CD4-positive, alpha-beta T cell treated with Interleukin-15 for 4 hours (primary cell): ENCODE results near the gene DYRK3.
"Not testable (repeated sequence)": the region's sequence is repeated elsewhere in the genome, so short reads cannot be mapped to it uniquely, and the experiment has no call there.

ENCODE experiments used
- DNase-seq: peaks from one replicate; pipeline ENCODE4 v3.0.0-alpha.2; 2020; ENCODE audit warnings: low spot score

The DYRK3 gene

DNA sequence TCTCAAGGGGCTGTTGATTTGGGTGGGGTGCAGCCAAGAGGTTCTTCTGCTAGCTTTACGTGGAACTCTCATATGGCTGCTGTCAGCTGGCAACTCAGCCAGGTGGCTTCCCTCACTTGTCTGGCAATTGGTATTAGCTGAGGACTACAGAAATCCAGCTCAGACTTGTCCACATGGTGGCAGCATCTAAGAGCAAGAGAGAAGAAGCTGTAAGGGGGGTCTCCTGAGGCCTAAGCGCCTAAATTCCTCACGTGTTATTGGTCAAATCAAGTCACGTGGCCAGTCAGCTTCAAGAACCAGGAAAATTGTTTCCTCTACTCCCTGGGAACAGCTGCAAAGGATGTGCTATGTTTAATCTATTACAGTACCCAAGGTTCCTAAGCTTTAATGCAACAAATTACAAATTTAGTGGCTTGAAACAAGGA, 4.2 kb upstream of the DYRK3 start:
- DNase-seq, result no peak

DNA sequence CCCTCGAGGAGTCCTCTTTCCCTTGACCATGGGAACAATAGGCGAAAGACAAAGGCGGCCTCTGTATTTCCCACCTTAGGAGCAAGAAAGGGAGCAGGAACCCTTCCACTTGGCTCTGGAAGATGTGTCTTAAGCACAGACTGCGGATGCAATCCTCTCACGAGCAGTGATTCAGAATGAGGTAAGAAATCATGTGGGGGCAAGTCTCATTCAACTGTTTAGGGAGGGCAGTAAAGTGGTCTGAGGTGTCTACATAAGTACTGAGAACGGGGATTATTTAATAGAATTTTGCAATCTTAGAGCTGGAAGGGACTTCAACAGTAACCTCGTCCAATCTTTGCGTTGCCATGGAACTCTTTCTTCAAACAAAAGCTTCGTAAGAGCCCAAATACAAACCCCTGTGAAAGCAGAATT, 1.6 kb upstream of the DYRK3 start:
- no peak for DNase-seq

DNA sequence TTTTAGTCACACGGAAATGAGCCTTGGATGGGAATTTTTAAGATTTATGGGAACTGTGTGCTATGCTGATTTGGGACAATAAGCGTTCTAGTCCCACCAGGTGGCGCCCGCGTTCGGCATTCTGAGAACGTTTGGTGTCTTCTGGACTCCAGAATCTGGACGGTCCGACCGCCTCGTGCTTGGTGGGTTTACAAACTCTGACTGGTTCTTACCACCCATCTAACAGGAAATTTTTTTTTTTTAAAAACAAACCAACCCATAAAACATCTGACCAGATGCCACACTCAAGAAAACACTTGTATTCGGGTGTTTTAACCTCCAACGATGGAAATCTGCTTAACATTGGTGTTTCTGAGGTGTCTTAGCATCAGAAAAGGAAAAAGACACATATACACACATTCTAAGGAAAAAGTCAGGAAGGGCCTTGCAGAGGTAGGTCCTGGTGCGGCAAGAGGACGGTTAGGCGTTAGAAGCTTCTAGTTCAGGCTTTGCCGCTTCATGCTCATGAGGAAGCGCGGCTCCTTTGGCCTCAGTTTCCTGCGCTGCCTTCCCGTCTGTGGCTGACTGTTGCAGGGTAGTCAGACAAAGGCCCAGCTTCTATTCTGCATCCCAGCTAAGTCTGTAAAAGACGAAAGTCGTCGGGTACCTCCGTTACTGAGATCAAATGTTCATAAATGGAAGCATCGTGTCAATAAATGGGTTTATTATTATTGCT, 814 bp upstream of the DYRK3 start:
- peak; percentile 72 for DNase-seq

DNA sequence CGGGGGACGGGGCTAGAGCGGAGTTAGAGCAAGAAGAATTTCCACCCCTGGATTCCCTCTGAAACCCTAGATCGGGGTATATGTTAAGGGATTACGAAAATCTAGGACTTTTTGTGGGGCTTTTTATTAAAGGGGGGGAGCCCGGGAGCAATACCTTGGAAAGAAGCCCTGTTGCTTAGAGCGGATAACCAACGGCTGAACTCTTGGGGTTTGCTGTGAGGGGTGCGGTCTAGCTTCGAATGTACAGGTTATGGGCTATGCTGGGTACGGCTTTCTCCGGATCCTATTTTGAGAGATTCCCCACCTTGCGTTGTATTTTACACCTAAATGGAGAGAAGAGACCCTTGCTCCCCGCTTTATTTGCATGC, 626 bp downstream of the DYRK3 start:
- DNase-seq, result no peak

DNA sequence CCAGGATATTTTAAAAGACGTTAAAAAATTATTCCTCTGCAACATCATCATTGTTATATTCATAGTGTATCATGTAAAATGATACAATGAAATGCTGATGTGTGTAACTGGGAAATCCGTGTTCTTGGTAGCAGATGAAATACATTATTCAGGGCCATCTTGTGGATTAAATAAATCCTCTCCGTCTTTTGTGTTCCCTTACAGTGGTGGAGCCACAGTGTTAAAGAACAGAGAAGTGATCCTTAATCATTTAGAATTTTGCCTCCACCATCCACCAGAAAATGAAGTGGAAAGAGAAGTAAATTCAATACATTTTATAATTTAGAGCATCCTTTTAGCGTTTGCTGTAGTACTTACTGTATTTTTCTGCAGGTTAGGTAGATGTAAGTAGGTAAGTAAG, 1.3 kb downstream of the DYRK3 start:
- DNase-seq, result no peak

DNA sequence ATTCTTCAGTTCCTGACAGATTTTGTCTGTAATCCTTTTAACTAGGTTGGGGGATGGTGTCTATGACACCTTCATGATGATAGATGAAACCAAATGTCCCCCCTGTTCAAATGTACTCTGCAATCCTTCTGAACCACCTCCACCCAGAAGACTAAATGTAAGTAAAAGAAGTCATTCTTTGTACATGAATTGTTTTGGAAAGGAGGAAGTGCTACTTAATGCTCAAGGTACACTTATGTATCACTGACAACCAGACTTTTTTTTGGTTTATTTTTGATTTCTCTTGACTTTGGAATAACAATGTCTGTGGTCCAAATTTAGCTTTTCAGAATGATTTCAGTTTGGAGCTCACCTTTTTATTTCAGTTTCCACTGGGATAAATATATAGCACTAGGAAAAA, 2.3 kb downstream of the DYRK3 start:
- DNase-seq, result no peak

DNA sequence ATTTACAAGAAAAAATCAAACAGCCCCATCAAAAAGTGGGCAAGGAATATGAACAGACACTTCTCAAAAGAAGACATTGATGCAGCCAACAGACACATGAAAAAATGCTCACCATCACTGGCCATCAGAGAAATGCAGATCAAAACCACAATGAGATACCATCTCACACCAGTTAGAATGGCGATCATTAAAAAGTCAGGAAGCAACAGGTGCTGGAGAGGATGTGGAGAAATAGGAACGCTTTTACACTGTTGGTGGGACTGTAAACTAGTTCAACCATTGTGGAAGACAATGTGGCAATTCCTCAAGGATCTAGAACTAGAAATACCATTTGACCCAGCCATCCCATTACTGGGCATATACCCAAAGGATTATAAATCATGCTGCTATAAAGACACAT, 6.7 kb downstream of the DYRK3 start:
- DNase-seq, result not testable (repeated sequence)

DNA sequence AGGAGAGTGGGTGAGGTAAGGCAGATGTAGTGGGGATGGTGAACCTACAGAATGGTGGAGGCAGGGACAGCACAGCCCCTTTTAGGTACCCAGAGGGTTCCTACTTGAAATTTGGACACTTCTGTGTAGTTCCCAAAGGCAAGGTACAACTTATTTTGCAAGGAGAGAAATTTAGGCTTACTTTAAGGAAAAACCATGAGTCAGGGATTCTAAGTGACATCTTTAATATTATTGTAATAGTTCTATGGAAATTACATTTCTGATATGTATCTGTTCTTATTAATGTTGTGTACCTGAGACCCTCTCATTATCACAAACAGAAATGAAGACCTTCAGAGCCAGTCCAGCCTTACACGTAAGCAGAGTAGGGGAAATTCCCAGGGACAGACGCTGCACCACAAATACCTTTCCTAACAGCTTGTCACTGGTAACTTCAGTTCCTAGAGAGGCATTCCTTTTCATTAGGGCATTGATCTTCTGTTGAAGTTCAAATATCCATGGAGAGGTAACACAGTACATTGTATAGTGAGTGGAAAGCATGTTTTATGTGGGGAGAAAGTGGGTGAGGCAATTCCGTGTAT, 7.9 kb downstream of the DYRK3 start:
- no peak for DNase-seq

DNA sequence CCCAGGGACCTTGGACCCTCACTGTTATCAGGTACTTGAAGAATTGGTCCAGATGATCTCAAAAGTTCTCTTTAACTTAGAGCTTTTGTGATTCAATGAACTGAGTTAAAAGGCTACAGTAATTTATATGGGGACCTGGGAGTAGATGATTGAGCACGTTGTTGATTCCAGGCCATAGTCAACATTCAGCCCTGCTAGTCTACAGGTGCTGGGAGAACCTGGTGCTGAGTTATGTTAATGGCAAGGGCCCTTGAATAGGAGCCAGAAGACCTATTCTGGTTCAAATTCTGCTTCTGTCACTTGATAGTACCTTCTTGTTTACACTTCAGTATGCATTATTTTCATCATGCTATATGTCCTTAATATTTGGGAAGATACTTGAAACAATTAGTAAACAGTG, 11.2 kb downstream of the DYRK3 start:
- no peak for DNase-seq

DNA sequence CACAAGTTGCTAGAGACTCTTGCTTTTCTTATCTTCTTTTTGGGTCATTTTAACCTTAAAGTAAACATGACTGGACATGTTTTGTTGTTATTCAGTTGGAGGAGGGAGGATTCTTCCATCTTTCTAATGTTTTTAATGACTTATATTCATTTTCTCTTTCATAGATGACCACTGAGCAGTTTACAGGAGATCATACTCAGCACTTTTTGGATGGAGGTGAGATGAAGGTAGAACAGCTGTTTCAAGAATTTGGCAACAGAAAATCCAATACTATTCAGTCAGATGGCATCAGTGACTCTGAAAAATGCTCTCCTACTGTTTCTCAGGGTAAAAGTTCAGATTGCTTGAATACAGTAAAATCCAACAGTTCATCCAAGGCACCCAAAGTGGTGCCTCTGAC, 11.9 kb downstream of the DYRK3 start:
- no peak for DNase-seq

DNA sequence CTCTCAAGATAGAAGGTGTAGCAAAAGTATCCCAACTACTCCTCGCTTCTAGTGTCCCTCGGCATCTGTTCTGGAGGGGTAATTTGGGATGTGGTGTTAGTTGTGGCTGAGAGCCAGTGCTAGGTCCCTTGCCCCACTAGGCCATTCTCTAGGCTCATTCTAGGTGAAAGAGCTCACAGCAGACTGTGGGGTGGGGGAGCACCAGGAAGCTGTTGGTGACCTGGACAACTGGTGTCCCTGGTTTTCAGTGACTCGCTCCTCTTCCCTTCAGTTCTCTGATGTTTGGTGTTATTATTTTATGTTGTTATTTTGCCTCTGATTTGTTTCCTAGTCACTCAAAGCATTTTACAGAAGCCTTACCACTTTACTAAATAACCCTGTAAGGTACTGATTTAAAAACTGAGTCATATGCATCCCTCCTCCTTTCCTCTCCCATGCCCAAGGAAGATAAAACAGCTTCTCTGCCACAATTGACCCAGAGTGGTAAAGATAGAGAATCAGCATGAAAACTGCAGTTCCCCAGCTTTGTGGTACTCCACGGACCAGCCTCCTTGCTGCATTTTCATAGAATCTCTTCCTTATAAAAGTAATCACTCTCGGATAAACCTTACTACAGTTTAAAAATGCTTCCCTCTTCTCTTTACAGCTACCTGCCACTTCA, 14.1 kb downstream of the DYRK3 start:
- no peak for DNase-seq

DNA sequence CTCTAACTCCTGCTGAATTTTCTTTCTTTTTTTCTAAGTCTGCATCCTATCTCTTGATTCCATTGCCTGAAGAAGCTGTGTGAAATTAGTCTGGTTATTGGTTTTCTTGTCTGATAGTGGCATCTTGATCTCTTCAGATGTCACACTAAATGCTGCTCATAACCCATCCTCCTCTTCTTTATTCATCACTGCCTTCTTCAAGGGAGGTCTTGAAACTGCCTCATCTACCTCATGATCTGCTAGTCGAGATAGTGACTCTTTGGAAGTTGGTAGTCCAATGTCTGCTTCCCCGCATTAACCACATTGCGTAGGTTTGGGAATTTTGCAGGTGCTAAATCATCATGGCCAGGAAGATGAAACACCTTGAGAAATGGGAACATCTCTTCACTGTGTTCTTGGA, 15.7 kb downstream of the DYRK3 start:
- no peak for DNase-seq

DNA sequence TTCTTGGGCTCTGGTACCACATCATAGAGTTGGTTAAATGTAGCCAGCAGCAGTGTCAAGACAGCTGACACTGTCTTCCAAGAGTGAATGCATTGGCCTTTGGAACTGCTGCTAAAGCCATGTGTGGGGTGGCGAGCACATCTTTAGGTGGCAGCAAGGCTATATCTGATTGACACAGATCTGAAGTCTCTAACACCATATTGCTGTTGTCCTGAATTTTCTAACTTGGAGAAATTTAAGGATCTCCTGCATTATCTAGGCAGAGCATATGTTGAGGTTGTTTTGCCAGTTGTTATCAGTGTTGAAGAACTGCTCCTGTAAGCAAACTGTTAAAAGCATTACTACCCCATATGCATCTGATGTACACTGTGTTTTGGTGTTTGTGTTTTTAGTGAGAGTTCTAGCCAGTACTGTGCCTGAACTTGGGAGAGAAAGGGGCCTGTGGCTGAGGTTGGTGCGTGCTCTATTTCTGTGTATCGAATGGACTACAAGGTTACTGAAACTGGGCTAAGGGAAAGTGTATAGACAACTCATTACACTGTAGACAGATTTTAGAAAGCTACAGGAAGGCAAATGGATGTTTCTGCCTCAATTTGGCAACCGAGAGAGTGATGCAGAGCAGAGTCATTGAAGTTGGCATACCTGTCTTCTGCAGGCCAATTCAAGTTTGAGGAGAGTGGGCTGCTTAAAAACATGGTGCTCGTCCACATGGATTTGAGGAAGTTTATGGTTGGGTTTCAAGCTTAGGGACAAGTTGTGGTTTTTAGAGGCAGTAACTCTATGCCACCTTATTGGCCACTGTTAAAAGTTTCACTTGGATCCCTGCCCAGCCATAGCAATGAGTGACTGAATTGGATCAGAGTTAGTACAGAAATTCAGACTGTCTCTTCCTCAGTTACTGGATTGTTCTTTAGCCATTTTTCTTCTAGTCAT, 16.9 kb downstream of the DYRK3 start:
- no peak for DNase-seq

DNA sequence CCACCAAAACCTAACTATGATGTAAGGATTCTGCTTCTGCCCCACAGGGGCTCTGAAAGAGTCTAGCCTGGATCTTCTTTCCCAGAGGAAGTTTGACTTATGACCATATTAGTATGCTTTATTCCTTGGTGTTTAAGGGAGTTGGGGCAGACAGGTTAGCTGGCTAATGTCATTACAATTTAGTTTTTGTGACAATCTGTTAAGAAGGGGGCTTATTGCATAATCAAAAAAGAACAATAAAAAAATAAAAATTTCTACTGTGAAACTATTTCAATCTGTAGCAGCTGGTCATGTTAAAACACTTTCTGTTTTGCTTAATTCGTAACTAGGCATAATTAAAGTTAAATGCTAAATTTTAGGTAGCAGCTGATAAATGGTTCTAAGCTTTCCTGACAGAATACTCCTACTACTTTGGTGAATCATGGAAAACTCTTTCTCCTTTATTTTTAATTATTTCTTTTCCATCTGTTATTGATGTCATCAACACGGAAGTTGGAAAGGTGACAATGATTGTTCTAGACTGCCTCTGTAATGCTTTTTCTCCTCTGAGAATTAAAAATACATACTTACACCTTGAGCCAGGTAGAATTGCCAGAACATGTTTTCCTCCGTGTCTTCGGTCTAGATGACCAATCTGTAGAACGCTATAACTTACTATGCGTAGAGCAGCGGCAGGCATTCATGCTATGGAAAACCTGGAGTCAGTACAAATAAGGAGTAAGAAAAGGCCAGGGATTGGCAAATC, 18.6 kb downstream of the DYRK3 start:
- DNase-seq, result no peak

DNA sequence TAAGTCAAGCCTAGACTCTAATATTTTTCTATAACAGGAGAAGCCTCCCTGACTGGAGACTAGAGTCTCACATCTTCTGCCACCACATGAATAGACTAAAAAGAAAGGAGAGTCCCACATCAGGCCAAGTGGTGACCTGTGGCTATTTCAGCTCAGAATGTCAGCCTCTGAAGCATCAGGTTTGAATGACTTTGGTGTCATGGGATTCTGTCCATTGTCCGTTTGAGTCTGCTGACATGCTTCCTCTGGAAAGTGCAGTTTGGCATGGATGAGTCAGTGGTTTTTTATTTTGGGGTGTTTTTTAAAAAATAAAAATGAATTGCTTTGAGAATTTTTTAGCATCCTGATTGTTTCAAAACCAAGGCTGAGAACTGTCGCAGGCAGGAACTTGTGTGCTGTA, 19.5 kb downstream of the DYRK3 start:
- DNase-seq, result no peak

DNA sequence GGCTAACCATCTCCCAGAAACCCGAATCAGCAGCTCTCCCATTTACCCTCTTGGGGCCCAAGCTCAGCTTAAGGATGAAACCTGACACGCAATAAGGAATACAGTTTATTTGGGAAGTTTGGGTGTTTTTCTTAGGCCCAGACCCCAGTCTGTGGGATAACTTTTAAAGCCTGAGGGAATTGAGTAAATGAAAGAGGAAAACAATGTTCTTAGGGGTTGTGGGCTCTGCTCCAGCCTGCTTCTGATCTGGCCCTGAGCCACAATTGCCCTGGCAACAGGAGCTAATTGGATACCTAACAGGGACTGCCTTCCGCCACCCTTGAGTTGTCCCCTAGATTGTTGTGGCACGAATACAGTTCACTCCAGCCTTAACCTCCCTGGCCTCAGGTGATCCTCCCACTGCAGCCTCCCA, 20.1 kb downstream of the DYRK3 start:
- DNase-seq, result no peak

DNA sequence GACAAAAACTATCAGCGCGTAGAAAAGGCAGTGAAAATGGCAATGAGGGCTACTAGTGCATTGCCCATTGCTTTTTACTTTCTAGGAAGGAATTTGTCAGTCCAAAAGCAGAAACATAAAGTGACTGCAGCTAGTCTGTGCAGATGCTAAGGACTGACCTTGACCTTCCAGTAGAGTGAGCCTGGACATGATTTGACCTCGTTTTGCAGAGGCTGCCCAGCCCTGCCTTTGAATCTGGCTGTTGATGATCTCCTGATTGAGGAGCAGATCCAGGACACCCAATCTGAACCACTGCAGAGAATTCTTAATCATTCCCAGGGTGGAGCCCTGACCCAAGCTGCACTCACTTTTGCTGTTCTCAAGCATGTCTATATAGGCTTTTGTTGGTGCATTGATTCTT, 21.6 kb downstream of the DYRK3 start:
- no peak for DNase-seq

DNA sequence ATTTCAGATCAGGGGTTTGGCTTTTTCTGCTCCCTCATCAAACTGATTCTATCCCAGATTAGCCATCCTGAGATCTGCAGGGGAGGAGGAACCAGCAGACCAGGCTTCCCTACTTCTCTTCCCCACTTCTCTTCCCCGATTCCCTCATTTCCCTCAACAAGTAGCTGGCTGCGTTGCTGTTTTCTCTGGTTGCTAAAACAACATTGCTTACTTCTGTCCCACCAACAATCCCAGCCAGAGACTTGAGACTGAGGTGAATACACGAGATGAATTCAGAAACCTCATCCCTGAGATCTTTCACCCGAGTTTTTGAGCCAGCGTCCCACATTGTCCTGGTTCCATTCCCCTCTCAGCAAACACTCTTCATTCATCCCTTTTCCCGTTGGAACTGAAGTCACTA, 22.4 kb downstream of the DYRK3 start:
- DNase-seq, result no peak

DNA sequence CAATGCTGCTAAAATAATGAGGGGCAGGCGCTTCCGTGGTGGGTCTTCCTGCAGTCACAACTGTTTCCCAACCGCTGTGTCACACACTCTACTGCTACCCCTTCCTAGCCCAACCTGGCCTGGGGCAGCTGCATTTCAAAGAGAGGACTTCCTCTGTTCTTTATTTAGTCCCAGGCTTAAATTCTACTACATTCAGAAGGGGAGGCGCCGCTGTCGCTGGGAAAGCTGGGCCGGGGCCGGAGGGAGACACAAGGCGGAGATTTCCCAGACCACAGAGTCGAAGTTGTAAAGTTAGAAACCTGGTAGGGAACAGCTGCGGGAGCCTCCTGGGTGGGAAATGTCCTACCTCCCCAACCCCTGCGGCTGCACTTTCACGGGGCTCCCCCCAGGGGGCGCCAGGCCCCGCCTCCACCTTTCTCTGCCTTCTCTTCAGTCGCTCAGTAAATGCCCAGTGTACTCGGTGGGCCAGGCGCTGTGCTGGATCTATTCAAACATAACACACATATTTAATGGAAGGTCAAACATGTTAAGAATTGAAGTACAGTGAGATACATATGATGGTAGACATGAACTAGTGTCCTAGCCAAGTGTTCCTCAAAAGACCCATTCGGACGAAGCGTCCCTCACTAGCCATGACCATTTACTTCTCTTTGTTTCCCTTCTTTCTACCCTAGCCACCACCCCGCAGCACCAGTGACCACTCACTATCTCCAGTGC, 23.1 kb downstream of the DYRK3 start:
- peak; percentile 48 for DNase-seq

DNA sequence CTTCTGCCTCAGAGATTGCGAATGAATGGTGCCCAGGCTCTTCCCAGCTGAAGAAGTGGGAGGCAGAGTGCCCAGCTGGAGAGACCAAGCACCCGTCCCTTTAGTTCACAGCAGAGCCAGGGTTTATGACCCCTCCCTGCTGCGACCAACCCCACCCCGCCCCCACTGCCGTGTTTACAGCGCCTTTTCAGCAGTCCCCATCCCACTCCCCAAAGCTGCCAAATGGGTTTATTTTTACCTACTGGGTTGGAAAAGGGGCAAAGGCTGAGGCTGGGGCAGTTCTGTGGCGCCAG, 23.6 kb downstream of the DYRK3 start:
- no peak for DNase-seq

DNA sequence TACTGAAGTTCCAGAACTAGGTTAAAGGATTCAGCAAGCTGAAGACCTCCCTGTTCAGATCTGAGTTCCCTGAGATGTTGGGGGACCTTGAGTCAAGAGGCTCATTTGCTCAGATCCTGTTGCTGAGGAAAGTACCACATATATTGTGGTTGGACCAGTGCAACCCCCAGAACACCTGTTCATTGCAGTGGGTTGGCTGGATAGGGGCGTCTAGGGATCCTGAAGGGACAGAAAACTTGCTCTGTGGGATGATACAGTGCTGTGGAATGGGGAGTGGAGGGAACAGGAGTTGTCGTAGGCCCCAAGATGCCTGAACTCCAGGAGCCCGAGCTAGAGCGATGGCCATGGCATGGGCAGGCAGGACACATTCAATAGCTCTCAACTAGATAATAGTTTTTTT, 24.8 kb downstream of the DYRK3 start:
- no peak for DNase-seq
